K562 (cell line): ENCODE results near the gene GEN1. TPM values are rescaled to one million over a fixed set of nuclear protein-coding genes. Genes with fewer than 3 reads are reported as not detected.

ENCODE experiments used
- ATAC-seq: fragments of 200-7000 bp; cut with Tn5 transposase; 3 replicates; pipeline ENCODE4 v1.9.1; 2020; ENCODE audit warnings: moderate library complexity
- BruUV-seq: library from RNA; stranded (reverse); fragments of 400-500 nt; replicated peaks from 2 replicates; lab custom pipeline; 2021; lab: Mats Ljungman, UMichigan
- CTCF ChIA-PET: fragments of 300-600 bp; formaldehyde crosslinking; extraction: SDS; loops from one replicate; lab custom pipeline; 2021; ENCODE audit warnings: low intra/inter-chr PET ratio; lab: Yijun Ruan, JAX
- POLR2A ChIA-PET: fragments of 300-600, 350-650 bp; sonication (Branson Sonifier 250); formaldehyde crosslinking; extraction: SDS; loops from one replicate; lab custom pipeline; 2021; ENCODE audit warnings: antibody characterized with exemption, inconsistent platforms; lab: Yijun Ruan, JAX
- DNase-seq, 4 experiments: peaks; one replicate each; pipeline versions ENCODE4 v3.0.0 to v3.0.0-alpha.2; 2011 to 2018; ENCODE audit warnings: low spot score in 3 of 4, mixed read lengths in 3 of 4; ENCODE audit errors: extremely low read depth in 1 of 4
- FAIRE-seq: peaks from 2 replicates; lab custom pipeline; 2011; peaks lifted over from hg19 to GRCh38; lab: Jason Lieb, UNC
- H2AFZ ChIP-seq: 2 replicates; pipeline ENCODE4 v1.6.0; 2011; ENCODE audit warnings: low read depth, low read length, control low read depth, inconsistent platforms
- H3K27ac ChIP-seq: fragments of 200-600 bp; 3 replicates; pipeline ENCODE4 v1.8.0; 2011; ENCODE audit warnings: low read depth, mild to moderate bottlenecking, control low read depth, inconsistent platforms, low read length, moderate library complexity, mixed read lengths; ENCODE audit errors: extremely low read depth
- H3K27me3 ChIP-seq, 2 experiments: fragments of 300-600 bp in 1 of 2; 2 replicates in 1 of 2; 3 replicates in 1 of 2; pipeline versions ENCODE4 v1.6.0 to v1.8.0; 2011; ENCODE audit warnings: inconsistent platforms in 2 of 2, low read length in 2 of 2, mild to moderate bottlenecking in 1 of 2, mixed read lengths in 1 of 2, moderate library complexity in 1 of 2; ENCODE audit not compliant: control insufficient read depth in 2 of 2, insufficient read depth in 2 of 2
- H3K36me3 ChIP-seq: fragments of 300-600 bp; 3 replicates; pipeline ENCODE4 v1.8.0; 2011; ENCODE audit warnings: mild to moderate bottlenecking, low read length, inconsistent platforms; ENCODE audit not compliant: control insufficient read depth, insufficient read depth
- H3K4me1 ChIP-seq, 2 experiments: fragments of 200-600 bp in 1 of 2; replicated peaks in 1 of 2; 2 replicates in 1 of 2; 3 replicates in 1 of 2; pipeline versions ENCODE4 v1.5.1 to v1.8.0; 2011; ENCODE audit warnings: inconsistent platforms in 2 of 2, low read length in 2 of 2, mild to moderate bottlenecking in 1 of 2, mixed read lengths in 1 of 2, moderate library complexity in 1 of 2; ENCODE audit not compliant: control insufficient read depth in 2 of 2, insufficient read depth in 2 of 2
- H3K4me2 ChIP-seq: 2 replicates; pipeline ENCODE4 v1.6.1; 2011; ENCODE audit warnings: low read length, control low read depth, inconsistent platforms, mixed read lengths; ENCODE audit not compliant: insufficient read depth
- H3K4me3 ChIP-seq: fragments of 200-600 bp; sonication (generic), shearing (Covaris generic); 2 replicates; pipeline ENCODE4 v1.5.1; 2016; ENCODE audit warnings: control low read depth, inconsistent platforms
- H3K79me2 ChIP-seq: fragments of 200-600 bp; 3 replicates; pipeline ENCODE4 v1.8.0; 2011; ENCODE audit warnings: low read length, inconsistent platforms; ENCODE audit not compliant: control insufficient read depth, insufficient read depth
- H3K9ac ChIP-seq, 2 experiments: 2 replicates each; pipeline versions ENCODE4 v1.6.0 to v1.6.1; 2011; ENCODE audit warnings: low read depth in 2 of 2, low read length in 2 of 2, control low read depth in 1 of 2, inconsistent platforms in 1 of 2, mild to moderate bottlenecking in 1 of 2, mixed read lengths in 1 of 2; ENCODE audit not compliant: insufficient read depth in 1 of 2
- H3K9me1 ChIP-seq: one replicate; pipeline ENCODE4 v1.6.0; 2011; ENCODE audit warnings: inconsistent platforms, mild to moderate bottlenecking, low read length, moderate library complexity; ENCODE audit not compliant: control insufficient read depth, insufficient read depth
- H3K9me3 ChIP-seq: replicated peaks from 2 replicates; pipeline ENCODE4 v1.5.1; 2011; ENCODE audit warnings: low read depth, low read length, inconsistent platforms; ENCODE audit not compliant: control insufficient read depth, insufficient read depth
- H4K20me1 ChIP-seq: replicated peaks from 2 replicates; pipeline ENCODE4 v1.6.1; 2011; ENCODE audit warnings: low read length, inconsistent platforms, mixed read lengths; ENCODE audit not compliant: control insufficient read depth, insufficient read depth
- BRD4 ChIP-seq: fragments of 200-600 bp; sonication (generic); IDR thresholded peaks from 2 replicates; pipeline ENCODE4 v1.6.1; 2017; ENCODE audit warnings: inconsistent platforms
- MCM3 ChIP-seq: fragments of 450-650 bp; IDR thresholded peaks from 2 replicates; pipeline ENCODE4 v1.6.1; 2016
- VEZF1 ChIP-seq: fragments of 200-800 bp; sonication (Bioruptor generic); IDR thresholded peaks from 2 replicates; pipeline ENCODE4 v1.6.1; 2017; ENCODE audit warnings: missing genetic modification characterization, missing compliant biosample characterization
- ZNF347 ChIP-seq: fragments of 450-650 bp; formaldehyde crosslinking; IDR thresholded peaks from 2 replicates; pipeline ENCODE4 v1.4.0; 2020; ENCODE audit warnings: low read depth, mild to moderate bottlenecking, moderate library complexity
- ZNF740 ChIP-seq, 3 experiments: fragments of 200-800 bp in 1 of 3; sonication (Bioruptor generic) in 1 of 3; sonication (generic) in 1 of 3; formaldehyde crosslinking in 1 of 3; IDR thresholded peaks; 2 replicates each; pipeline versions ENCODE4 v1.6.1 to v1.8.0; 2016 to 2022; ENCODE audit warnings: mild to moderate bottlenecking in 2 of 3, missing compliant biosample characterization in 2 of 3, missing genetic modification characterization in 2 of 3, missing genetic modification reagents in 1 of 3
- WGBS: fragments of 100-300 bp; shearing (Covaris generic); methylation state at CpG from one replicate; pipeline ENCODE4 v1.1.6; 2016; ENCODE audit warnings: low coverage, mixed read lengths; ENCODE audit not compliant: insufficient coverage; ENCODE audit errors: missing lambda C conversion rate; 5-methylcytosine and 5-hydroxymethylcytosine counted together
- in situ Hi-C: fragments of 300-500 bp; cut with MboI; formaldehyde crosslinking; loops from 4 replicates; pipeline ENCODE4 v1.15.0; 2018; ENCODE audit warnings: inconsistent platforms, mixed read lengths
- intact Hi-C: fragments of 100-400 bp; cut with micrococcal nuclease; formaldehyde crosslinking; loops from 2 replicates; pipeline ENCODE4 v1.14.2; 2022
- polyA plus RNA-seq, 8 experiments: library from polyadenylated mRNA; depleted of rRNA in 4 of 8; stranded (reverse) in 5 of 8; unstranded in 3 of 8; fragments of >200 nt; fragmentation: Nextera tagmentation in 2 of 8; fragmentation: Illumina TruSeq in 1 of 8; extraction: Ambion mirVana in 2 of 8; extraction: Trizol in 1 of 8; gene quantifications; 2 replicates each; pipeline versions ENCODE4 v1.2.1 to v1.2.3, GENCODE V29; 2011 to 2014; ENCODE audit warnings: inconsistent platforms in 1 of 8, missing spikeins in 1 of 8
- total RNA-seq, 7 experiments: library from RNA; depleted of rRNA in 6 of 7; stranded (reverse); fragments of >200 nt in 6 of 7; fragmentation: Illumina TruSeq in 2 of 7; extraction: Trizol in 2 of 7; gene quantifications; 2 replicates each; pipeline versions ENCODE4 v1.2.1 to v1.2.3, GENCODE V29; 2011 to 2021; ENCODE audit warnings: low replicate concordance in 1 of 7

The GEN1 gene
- total and polyA plus RNA-seq, 9 of the 15 experiments (the other 6 are each of a cell fraction or from before 2014, with no cell fraction given), result 8.6 to 39.7 (median 24.5) TPM

- no peak for TF ChIP-seq ZNF740 (CRISPR knock-in tag; IDR thresholded peaks at IDR 0.05)
- no peak for TF ChIP-seq ZNF740 (tag; IDR thresholded peaks at IDR 0.05)
- TF ChIP-seq VEZF1 (CRISPR knock-in tag), result no peak
- no peak for TF ChIP-seq BRD4
Measured at GRCh38 chr2:17827316-17827715, 73.4 kb downstream of the GEN1 start (continued).

- H3K27ac ChIP-seq, result no peak overlapping the region
- WGBS, result 3% methylated on average over 2 of the region's 2 CpGs
Measured at GRCh38 chr2:17827785-17828184, 73.8 kb downstream of the GEN1 start.

More at GRCh38 chr2:17827785-17828184, 73.8 kb downstream of the GEN1 start:
- intact Hi-C loops (no loop called here), in situ Hi-C loops (no loop called here)
- no peak overlapping the region for H2AFZ ChIP-seq
- no peak for FAIRE-seq
- H3K27me3 ChIP-seq, result peaks cover 8 to 11% of the 10 kb centered on the region in 2 experiments; a peak in 3 of 5 replicates
- TF ChIP-seq ZNF347 (no peak), MCM3 (no peak)
- ChIA-PET POLR2A (interaction anchor here (0.6 kb wide), 1 partner anchor 168 kb away, joined by 3 read pairs; no protein-coding TSS in a partner anchor), CTCF (no interaction called here)
- no peaks in the 10 kb centered on the region for H4K20me1 ChIP-seq
- peaks cover 0 to 6% of the 10 kb centered on the region in 2 experiments; a peak in 2 of 5 replicates for H3K4me1 ChIP-seq
- H3K79me2 ChIP-seq, result no peaks in the 10 kb centered on the region
- H3K36me3 ChIP-seq, result no peaks in the 10 kb centered on the region
- no peak overlapping the region for H3K4me3 ChIP-seq
- no peak for DNase-seq
- no TSS peak for BruUV-seq
- no peaks in the 10 kb centered on the region for H3K9me1 ChIP-seq
- H3K4me2 ChIP-seq, result no peak overlapping the region
- H3K9ac ChIP-seq, result no peak overlapping the region
- no peak for ATAC-seq
- H3K9me3 ChIP-seq, result no peaks in the 10 kb centered on the region
